ENCODE data around the gene GRIA1.

Gene GRIA1

DNA sequence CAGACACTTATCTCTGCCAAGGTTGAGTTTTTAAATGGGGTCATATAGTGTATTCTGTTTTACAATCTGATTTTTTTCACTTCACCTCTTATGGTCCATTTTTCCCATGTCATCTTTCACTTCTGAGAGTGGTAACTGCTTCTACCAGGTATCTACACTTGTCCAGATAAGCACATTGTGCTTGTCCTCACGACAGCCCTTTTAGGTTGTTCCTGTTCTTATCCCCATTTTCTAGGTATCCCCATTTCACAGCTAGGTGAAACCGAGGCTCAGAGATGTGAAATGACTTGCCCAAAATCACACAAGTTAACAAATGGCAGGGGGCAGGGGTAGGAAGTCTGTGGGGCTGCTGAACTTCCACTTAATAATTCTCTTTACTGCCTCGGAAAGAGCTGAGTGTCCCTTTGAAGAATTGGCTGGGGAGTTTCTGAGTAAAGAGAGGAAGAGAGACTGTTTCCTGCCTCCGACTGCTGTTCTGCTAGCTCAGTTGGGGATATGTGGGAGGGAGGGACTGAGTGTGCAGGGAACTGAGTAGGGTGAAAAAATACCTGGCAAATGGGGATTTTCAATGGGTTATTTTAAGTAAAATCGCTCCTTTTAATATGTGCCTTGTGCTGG lies 255.4 kb downstream of the GRIA1 start:
- DNase-seq: no peak

- no peak for DNase-seq
Measured at GRCh38 chr5:153746440-153746839, 256.0 kb downstream of the GRIA1 start.

DNA sequence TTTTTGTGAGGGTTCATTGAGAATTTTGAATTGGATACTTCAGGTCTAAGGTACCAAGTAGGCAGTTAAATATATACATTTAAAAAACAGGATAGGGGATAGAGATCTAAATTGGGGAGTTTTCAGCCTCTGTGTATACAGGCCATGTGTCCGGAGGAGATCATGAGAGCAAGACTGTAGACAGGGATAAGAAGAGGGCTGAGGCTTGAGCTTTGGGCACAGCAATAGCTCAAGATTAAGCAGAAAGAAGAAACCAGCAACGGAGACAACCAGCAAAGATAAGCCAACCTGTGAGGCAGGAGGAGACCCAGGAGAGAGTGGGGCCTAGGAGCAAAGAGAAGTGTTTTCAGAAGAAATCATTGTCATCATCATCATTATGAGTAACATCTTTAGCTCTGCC lies 258.4 kb downstream of the GRIA1 start:
- no peak for DNase-seq

DNA sequence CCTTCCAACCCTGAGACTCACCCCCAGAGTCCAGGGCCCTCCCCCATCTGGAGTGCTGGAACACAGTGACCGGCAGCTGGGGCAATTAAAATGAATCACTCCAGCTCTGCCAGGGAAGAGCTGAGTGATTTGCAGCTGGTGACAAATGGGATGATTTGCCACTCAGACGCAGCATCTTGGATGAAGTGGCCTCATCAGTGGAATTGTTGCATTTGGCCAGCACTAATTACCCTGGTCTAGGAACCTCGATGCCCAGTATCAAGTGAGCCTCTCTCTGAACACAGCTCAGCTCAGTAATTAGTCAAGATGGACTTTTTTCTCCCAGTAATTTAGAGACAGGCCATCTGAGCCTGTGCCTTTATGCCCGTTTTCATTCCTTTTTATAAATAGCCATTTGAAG lies 259.5 kb downstream of the GRIA1 start:
- peak; percentile 30 for DNase-seq

DNA sequence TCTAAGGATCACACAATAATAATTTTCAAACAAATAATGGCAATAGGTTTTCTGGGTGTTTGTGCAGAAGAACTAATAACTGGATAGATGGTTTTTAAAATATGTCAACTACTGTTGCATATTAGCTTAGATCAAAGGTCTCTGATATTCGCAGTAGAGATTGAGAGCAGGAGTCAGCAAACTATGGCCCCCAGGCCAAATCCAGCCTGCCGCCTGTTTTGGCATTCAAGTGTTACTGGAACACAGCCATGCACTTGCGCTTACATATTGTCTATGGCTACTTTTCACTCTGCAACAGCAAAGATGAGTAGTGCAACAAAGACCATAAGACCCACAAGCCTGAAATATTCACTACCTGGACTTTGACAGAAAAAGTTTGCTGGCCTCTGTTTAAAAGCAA lies 260.8 kb downstream of the GRIA1 start:
- DNase-seq: no peak

DNA sequence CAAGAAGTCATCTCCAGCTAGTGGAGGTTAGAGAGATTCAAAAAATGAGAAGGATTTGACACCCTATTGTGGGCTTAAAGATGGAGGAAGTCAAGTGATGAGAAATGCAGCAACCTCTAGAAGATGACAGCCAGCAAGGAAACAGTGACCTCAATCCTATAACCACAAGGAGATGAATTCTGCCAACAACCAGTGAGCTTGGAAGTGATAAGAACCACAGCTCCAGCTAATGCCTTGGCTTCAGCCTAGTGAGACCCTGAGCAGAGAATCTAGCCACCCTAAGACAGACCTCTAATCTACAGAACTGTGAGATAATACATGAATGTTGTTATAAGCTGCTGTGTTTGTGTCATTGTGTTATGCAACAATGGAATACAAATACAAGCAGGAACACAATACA lies 262.4 kb downstream of the GRIA1 start:
- DNase-seq: no peak

GRCh38 chr5:153753645-153754432 lies 263.4 kb downstream of the GRIA1 start:
- peak; percentile 3 for DNase-seq

- DNase-seq: no peak
Measured at GRCh38 chr5:153755913-153756500, 265.5 kb downstream of the GRIA1 start.

DNA sequence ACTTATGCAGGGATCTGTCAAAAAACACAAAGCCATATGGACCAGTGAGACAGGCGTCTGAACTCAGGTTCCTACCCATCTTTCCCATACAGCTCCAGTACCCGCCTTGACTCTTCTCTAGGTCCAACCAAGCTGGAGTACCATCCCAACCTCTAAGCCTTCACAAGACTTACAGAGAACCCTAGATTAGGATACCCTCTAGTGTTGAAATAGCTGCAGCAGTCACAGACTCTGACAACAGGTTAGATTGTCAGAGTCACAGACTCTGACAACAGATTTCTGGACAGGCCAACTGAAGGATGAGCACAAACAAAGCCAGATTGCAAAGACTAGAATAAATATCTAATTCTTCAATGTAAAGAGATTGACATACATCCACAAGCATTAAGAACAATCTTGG lies 266.1 kb downstream of the GRIA1 start:
- DNase-seq: no peak

DNA sequence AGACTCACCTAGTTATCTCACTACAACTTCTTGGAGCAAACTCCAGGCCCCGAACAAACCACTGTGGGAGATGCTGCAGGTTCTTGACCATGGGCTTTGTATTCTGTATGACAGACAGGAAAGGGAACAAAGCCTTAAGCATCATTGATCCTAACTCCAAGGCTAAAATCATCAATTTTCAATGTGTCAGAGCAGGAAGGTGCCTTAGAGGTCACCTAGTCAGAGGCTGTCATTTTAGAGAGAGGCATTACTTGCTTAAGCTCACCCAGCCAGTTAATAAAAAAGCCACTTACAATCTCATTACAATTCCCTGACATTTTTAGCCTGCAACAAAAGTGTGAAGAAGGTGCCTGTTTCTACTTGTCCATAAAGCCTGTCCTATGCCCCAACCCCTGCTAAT lies 275.5 kb downstream of the GRIA1 start:
- no peak for DNase-seq

DNA sequence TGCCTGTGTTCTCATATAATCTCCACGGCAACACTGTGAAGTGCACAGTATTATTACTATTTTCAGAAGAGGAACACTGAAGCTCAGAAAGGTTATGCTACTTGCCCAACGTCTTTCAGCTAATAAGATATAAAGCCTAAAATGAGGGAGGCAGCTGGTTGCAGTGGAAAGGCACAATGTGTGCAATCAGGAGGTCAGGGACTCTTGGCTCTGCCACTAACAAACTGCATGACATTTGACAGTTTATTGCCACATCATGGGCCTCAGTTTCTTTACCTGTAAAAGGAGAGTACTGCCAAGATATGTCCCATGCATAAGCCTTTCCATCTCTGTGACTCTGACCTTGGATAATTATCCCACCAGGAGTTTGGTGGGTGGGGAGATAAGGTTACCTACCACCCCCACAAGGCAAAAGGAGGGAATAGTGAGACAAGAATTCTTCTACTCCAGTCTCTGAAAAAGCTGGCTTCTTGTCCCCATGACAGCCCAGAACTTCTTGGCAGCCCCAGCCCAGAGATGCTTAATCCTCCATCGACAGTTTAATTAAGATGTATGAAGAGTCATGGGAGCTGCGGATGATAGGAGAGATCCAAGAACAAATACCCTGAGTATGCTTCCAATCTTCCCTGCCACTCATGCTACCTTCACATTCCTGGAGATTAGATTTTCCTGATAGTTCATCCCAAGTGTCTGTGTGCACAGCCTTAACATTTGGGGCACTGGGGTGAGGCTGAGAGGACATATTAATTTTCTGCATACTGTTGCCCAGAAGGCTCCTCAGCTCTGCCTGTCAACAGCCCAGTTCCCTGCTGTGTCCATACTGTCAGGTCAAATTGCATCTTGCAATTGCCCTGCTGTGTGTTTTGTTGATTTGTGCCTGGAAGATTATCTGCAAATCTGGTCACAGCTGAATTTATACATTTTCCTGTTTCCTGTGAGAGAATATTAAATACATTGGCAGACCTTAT lies 277.0 kb downstream of the GRIA1 start:
- no peak for DNase-seq

DNA sequence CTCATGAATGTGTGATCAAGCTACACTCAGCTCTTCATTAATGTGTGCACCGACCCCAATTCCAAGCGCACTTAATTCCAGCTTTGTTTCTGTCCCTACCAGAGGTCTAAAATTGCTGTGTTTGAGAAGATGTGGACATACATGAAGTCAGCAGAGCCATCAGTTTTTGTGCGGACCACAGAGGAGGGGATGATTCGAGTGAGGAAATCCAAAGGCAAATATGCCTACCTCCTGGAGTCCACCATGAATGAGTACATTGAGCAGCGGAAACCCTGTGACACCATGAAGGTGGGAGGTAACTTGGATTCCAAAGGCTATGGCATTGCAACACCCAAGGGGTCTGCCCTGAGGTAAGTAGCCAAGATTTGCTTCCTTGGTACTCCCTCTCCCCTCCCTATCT lies 279.6 kb downstream of the GRIA1 start:
- DNase-seq: no peak

DNA sequence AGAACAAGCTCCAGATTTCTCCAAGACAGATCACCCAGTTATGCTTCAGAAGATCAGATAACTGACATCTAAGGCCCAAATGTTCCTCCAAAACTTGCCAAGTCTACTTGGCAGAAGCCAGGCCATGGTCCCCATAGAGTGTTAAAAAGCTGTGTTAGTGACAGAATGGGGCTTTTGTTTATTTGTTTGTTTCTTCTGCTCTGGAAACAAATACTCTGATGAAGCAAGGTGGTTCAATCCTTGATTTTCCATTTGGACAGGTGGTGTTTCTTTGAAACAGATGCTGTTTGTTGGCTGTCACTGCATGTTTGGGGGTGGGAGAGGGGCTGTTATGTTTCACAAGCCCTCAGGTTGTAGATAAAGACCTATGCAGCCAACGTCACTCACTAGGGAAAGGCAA lies 284.2 kb downstream of the GRIA1 start:
- DNase-seq: no peak

DNA sequence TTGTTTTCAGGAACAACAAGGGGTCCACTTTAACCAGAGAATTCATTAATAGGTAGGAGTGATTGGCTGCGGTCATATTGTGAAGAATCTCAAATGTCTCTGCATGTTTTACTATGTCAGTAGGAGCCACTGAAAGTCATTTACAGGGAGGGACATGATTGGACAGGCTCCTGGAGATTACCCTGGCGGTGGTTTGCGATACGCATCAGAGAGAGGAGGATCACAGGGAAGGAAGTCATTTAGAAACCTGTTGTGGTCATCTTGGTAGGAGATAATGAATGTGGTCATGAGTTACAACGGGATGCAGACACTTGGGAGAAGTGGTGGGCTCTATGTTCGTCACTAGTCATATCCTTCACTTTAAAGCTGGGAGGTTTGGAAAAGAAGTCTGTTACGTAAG lies 285.5 kb downstream of the GRIA1 start:
- no peak for DNase-seq

- peak; percentile 33 for DNase-seq
Measured at GRCh38 chr5:153777681-153778581, 287.5 kb downstream of the GRIA1 start.

DNA sequence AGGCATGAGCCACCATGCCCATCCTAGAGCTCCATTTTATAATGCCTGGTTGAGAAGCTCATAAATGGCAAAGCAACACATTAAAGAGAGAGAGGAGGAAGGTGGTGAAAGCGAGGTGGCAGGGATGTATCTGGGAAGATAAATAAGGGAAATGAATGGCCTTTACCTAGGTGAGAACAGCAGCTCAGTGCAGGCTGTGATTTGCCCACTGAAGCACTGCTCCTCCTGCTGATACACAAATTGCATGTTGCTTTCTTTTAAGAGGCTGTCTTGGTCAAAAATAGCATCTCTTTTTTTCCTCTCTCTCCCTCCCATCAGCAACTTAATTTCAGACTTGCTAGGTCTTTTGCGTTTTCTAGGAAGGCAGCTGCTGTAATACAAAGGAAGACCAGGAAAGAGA lies 289.4 kb downstream of the GRIA1 start:
- DNase-seq: no peak

GRCh38 chr5:153780876-153781705 lies 290.6 kb downstream of the GRIA1 start:
- DNase-seq: no peak

GRCh38 chr5:153782589-153783361 lies 292.3 kb downstream of the GRIA1 start:
- DNase-seq: no peak

DNA sequence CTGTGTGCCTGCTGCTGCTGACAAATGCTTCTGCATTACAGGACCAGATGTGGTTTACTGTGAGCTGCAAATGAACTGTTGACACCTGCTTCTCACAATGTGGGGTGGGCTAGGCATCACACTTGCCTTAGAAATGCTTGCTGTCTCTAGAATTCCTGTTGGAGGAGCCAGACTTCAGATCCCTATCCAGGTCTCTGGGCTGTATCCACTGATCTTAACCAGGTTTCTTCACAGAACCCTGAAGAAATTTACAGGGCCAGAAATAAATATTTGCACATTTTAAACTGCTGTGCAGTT lies 292.8 kb downstream of the GRIA1 start:
- no peak for DNase-seq

GRCh38 chr5:153784277-153784676 lies 293.8 kb downstream of the GRIA1 start:
- DNase-seq: no peak

DNA sequence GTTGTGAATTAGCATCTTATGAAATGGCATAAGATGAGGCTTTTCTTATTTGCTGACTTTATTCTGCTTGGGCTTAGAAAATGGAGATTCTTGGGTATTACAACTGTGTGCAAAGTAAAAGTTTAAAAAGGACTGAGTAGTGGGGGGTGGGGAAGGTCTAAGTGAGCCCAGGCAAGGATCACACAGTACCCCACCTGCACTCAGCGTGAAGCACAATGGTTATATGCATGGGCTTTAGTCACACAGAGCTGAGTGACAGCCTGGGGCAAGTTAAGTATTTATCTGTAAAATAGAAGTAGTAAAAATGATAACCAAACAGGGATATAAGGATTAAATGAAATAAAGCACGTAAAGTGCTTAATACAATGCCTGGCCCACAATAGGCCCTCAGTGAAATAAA lies 300.9 kb downstream of the GRIA1 start:
- DNase-seq: no peak
